ENCODE measurements around the gene PDCD2.

- TF ChIP-seq POLR2A (IDR thresholded peaks at IDR 0.05; ENCODE audit: low read length), result no peak
- TF ChIP-seq GATA1 (IDR thresholded peaks at IDR 0.05; ENCODE audit: low read depth, low read length), result no peak
Observed at GRCh38 chr6:170583756-170584180, 669 bp downstream of the PDCD2 start.
